ENCODE measurements around the gene ADGRL1. TPM values are rescaled to one million over a fixed set of nuclear protein-coding genes. Genes with fewer than 3 reads are reported as not detected.

The ADGRL1 gene
- total and polyA plus RNA-seq, 2 donors (not counting 3 experiments of a cell fraction or from before 2014, with no cell fraction given), result 7.3 to 8.3 TPM

GRCh38 chr19:14147797-14148605 is 58.0 kb downstream of the ADGRL1 start:
- ChIA-PET CTCF (interaction anchor here (0.5 to 3.8 kb wide), 18 partner anchors 9 to 325 kb away, joined by 3 to 43 read pairs (median 6); partner anchors contain the start of genes ASF1B, MISP3 and PKN1), POLR2A (no interaction called here)
- Histone ChIP-seq H3K9me1 (replicated peaks; ENCODE audit: control insufficient read depth, extremely low read depth, insufficient read depth, low read length) (no peaks in the 10 kb centered on the region), H3K27me3 (ENCODE audit: control insufficient read depth in 2 of 2, insufficient read depth in 2 of 2, low read length in 2 of 2) (no peaks in the 10 kb centered on the region), H3K79me2 (ENCODE audit: control insufficient read depth, insufficient read depth, low read length) (no peaks in the 10 kb centered on the region), H2AFZ (ENCODE audit: low read depth, low read length) (peak overlapping the region; percentile 83), H3K4me1 (ENCODE audit: control insufficient read depth, extremely low read depth, insufficient read depth, low read length) (peaks cover 24% of the 10 kb centered on the region), H3K27ac (ENCODE audit: insufficient read depth, low read depth, low read length) (peak overlapping the region; percentile 43), H4K20me1 (replicated peaks; ENCODE audit: control insufficient read depth, extremely low read depth, insufficient read depth, low read length) (no peaks in the 10 kb centered on the region), H3K4me2 (ENCODE audit: insufficient read depth, low read length) (no peak overlapping the region), H3K9me3 (replicated peaks; ENCODE audit: control insufficient read depth, insufficient read depth, low read length) (no peaks in the 10 kb centered on the region), H3K4me3 (replicated peaks in 1 of 3; ENCODE audit: insufficient read depth in 1 of 3, low read depth in 1 of 3, low read length in 3 of 3) (no peak overlapping the region), H3K36me3 (ENCODE audit: control insufficient read depth in 2 of 2, extremely low read depth in 1 of 2, insufficient read depth in 2 of 2, low read length in 2 of 2) (peaks cover 0 to 3% of the 10 kb centered on the region in 2 experiments), H3K9ac (replicated peaks; ENCODE audit: extremely low read depth, insufficient read depth, low read length) (no peak overlapping the region)
- dilution Hi-C loops (cut with MboI; ENCODE audit: extremely low pct_ligation_motif_present, low sequenced_read_pairs) (no loop called here), intact Hi-C loops (cut with micrococcal nuclease) (loop anchor here (1.0 to 5.0 kb wide), 6 partner anchors 11 to 324 kb away; no protein-coding TSS in a partner anchor)
- no TSS peak for BruUV-seq (replicated peaks)
- DNase-seq (ENCODE audit: low read depth, low spot score), result peak; percentile 77
- TF ChIP-seq CTCF (IDR thresholded peaks at IDR 0.05; ENCODE audit: extremely low read depth in 1 of 2, insufficient read depth in 1 of 2, low read depth in 1 of 2, low read length in 2 of 2) (peak; percentile 86 to 98), GATA2 (IDR thresholded peaks at IDR 0.05; ENCODE audit: insufficient read depth, insufficient read length, low read depth, low read length) (no peak)
- peak; percentile 89 for FAIRE-seq

- TF ChIP-seq CTCF (IDR thresholded peaks at IDR 0.05; ENCODE audit: extremely low read depth in 1 of 2, insufficient read depth in 1 of 2, low read depth in 1 of 2, low read length in 2 of 2) (no peak), MAX (IDR thresholded peaks at IDR 0.05; ENCODE audit: insufficient read depth, insufficient read length) (no peak)
- DNase-seq (ENCODE audit: low read depth, low spot score) (no peak), FAIRE-seq (no peak)
- H3K79me2 ChIP-seq (ENCODE audit: control insufficient read depth, insufficient read depth, low read length), result no peaks in the 10 kb centered on the region
- dilution Hi-C loops (cut with MboI; ENCODE audit: extremely low pct_ligation_motif_present, low sequenced_read_pairs), result no loop called here
- no peak overlapping the region for H3K27ac ChIP-seq (ENCODE audit: insufficient read depth, low read depth, low read length)
- CTCF ChIA-PET, result interaction anchor here (0.8 to 3.8 kb wide), 7 partner anchors 10 to 259 kb away, joined by 3 to 43 read pairs (median 16); partner anchors contain the start of gene ASF1B
- BruUV-seq (replicated peaks), result no TSS peak
- no peaks in the 10 kb centered on the region for H3K9me3 ChIP-seq (replicated peaks; ENCODE audit: control insufficient read depth, insufficient read depth, low read length)
- H4K20me1 ChIP-seq (replicated peaks; ENCODE audit: control insufficient read depth, extremely low read depth, insufficient read depth, low read length), result no peaks in the 10 kb centered on the region
- peaks cover 24% of the 10 kb centered on the region for H3K4me1 ChIP-seq (ENCODE audit: control insufficient read depth, extremely low read depth, insufficient read depth, low read length)
- H3K4me2 ChIP-seq (ENCODE audit: insufficient read depth, low read length), result no peak overlapping the region
- H3K4me3 ChIP-seq (replicated peaks in 1 of 3; ENCODE audit: insufficient read depth in 1 of 3, low read depth in 1 of 3, low read length in 3 of 3), result no peak overlapping the region
- H3K9ac ChIP-seq (replicated peaks; ENCODE audit: extremely low read depth, insufficient read depth, low read length), result no peak overlapping the region
- no peaks in the 10 kb centered on the region for H3K9me1 ChIP-seq (replicated peaks; ENCODE audit: control insufficient read depth, extremely low read depth, insufficient read depth, low read length)
- POLR2A ChIA-PET, result interaction anchor here (0.5 kb wide), 1 partner anchor 42 kb away, joined by 3 read pairs; no protein-coding TSS in a partner anchor
- no peaks in the 10 kb centered on the region for H3K27me3 ChIP-seq (ENCODE audit: control insufficient read depth in 2 of 2, insufficient read depth in 2 of 2, low read length in 2 of 2)
- H3K36me3 ChIP-seq (ENCODE audit: control insufficient read depth in 2 of 2, extremely low read depth in 1 of 2, insufficient read depth in 2 of 2, low read length in 2 of 2), result no peaks in the 10 kb centered on the region
- H2AFZ ChIP-seq (ENCODE audit: low read depth, low read length), result no peak overlapping the region
- intact Hi-C loops (cut with micrococcal nuclease), result loop anchor here (5.0 kb wide), 1 partner anchor 325 kb away; no protein-coding TSS in a partner anchor
These were observed 59.2 kb downstream of the ADGRL1 start for GRCh38 chr19:14146789-14147216.
